HG02840 (cell line): ENCODE data around the gene KLF3.
A peak's percentile ranks its signal among the peaks of the same experiment; 100 is the strongest.

Experiments used
- ATAC-seq: cut with Tn5 transposase; IDR thresholded peaks from one replicate; pipeline ENCODE4 v1.9.1; 2021; ENCODE audit warnings: mild to moderate bottlenecking, moderate library complexity, moderate number of reproducible peaks; ENCODE audit not compliant: unreplicated experiment, low FRiP score

The KLF3 gene

GRCh38 chr4:38692421-38692820, 28.4 kb downstream of the KLF3 start:
- no peak for ATAC-seq

DNA sequence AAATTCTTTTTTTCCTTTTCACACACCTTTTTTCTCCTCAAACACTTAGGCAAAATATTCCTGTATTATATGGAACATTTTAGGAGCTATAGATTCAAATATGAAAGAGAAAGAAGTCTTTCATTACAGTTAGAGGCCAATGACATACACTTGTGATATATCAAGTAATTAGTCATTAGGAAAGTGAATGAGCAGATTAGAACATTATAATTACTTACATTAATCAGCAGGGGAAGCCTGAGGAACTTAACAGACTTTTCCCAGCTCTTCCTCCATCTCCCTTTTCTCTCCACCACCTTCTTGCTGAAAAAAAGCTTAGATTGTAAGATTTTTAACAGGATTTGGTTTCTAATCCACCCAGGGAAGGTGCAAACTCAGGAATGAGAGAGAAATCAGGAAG, 29.6 kb downstream of the KLF3 start:
- ATAC-seq: no peak

DNA sequence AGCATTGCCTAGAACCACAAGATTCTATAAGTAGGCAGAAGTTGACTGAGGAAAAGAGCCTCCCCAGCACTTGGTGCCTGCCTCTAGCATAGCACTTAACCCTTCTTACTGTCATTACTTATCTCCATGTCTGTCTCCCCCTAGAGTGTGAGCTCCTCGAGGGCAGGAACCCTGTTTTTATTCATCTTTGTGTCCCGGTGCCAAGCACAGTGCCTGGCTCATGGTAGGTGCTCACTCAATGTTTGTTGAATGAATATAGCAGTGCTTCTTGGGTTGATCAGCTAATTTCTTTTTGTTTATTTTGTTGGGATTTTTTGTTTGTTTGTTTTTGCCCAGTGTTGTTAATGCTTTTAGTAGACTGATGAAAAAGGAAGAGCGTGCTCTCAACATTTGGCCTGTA, 30.3 kb downstream of the KLF3 start:
- no peak for ATAC-seq

DNA sequence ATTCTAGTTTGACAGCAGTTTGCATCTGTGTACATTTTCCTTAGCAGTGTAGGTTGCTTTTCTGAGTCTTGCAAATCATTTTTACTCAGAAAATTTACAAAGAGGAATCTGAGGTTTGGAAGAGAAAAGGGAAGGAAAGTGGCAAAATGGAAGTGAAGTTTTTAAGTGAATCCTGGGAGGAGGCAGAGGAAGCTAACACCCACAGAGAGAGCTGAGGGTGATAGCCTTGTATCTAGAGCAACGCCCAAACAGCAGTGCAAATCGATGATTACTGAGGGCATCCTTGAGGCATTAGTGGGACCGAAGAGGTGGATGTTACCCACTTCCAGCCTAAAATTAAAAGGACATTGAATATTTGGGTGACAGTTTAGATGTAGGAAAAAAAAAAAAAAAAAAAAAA, 31.8 kb downstream of the KLF3 start:
- no peak for ATAC-seq

DNA sequence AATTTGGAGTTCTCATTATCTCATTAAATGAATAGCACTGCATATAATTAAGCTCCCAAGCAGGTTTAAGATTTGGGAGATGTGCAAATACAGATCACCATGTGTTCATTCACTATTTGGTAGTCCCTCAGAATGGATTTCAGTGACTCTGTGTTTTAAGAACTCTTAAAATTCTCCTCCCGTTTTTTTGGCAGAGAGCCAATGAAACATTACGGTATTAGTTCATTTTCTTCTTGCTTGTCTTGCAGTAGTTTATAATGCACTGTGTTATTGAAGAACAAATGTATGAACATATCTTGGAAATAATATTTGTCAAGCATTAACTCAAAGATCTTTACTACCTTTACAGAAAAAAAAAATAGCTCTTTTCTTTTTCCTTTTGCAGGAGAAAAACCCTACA, 32.7 kb downstream of the KLF3 start:
- ATAC-seq: no peak

DNA sequence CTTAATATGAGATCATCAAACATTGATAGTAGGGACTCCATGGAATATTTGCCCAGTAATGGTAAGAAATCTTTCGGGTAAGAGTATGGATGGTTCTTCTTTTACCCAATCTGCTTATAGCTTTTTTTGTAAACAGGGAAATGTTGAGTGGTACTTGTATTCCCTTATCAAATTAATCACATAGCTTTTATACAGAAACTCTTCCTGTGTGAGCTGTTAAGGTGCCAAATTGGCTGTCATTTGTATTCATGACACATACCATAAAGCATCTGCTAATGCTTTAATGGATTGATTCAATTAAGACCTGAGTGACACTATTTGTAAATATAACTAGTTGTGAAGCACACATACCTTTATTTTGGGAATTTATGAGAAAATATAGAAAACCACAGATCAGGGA, 34.2 kb downstream of the KLF3 start:
- no peak for ATAC-seq

- no peak for ATAC-seq
These were observed 35.1 kb downstream of the KLF3 start for GRCh38 chr4:38699112-38699511.

DNA sequence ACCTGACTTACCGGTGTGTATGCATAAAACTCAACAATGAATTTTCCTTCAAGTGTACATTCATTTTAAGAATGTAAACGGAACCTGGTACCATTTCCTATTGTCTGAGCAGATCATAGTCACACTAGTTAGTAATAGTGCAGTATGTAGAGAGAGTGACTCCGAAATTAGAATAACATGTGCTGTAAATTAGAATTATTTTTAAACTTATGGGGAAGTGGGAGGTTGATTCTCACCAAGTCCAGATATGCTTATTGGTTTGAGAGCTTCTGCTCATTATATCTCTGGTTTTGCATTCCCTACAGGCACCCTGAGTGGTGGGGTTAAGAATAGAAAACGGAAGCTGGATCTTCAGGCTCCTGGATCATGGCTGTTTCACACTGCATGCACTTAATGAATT, 39.6 kb downstream of the KLF3 start:
- no peak for ATAC-seq

DNA sequence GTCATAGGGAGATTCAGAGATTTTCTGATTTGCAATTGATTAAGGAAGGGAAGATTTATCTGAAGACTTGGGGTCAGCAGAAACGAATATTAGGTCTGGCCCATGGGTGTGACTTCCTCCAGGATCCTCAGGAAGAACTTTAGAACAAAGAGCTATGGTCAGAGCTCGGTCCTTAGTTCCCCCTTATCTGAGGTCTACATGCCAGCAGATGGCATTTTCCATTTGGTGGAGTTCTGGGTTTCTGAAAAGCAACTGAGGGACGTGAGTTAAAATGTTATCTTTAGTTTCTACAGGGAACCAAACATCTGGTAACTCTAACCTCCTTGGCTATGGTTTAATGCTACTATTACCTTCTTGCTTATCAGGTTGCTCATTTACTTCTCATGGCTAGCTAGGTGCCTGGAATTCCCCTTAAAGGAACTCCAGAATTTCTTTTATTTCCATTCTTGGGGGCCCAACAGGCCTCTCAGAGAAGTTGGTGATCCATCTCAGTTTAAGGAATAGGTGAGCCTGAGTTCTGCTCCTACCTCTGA, 40.7 kb downstream of the KLF3 start:
- ATAC-seq: no peak

DNA sequence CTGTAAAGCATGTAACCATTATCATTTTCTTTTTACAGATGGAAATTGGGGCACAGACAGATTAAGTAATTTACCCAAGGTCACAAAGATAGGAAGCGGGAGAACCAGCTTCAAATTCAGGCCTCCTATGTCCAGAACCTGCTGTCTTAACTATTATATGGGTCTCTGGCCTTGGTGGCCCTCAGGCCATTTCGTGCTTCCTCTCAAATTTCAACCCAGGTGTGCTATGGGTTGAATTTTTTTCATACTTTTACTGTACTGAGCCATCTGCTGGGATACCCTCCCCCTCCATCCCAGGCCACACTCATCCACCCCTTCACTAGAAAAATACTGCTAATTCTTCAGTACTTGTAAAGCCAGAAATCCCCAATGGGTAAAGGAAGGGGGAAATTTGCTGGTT, 42.3 kb downstream of the KLF3 start:
- no peak for ATAC-seq

DNA sequence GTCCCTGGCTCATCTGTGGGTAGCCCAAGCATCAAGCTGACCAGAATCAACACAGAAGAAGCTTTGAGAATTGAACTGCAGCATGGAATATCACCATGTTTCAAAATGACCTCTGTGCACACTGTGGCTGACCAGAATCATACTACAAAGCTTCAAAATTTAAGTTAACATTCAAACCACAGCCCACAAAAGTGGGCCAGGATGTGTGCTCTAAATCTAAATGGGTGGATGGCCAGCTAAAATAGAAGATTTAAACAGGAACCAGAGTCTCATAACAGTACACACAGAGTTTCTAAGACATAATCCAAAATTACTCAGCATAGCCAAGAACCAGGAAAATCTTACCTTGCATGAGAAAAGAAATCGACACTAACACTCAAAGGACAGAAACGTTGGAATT, 46.1 kb downstream of the KLF3 start:
- peak; percentile 83 for ATAC-seq

DNA sequence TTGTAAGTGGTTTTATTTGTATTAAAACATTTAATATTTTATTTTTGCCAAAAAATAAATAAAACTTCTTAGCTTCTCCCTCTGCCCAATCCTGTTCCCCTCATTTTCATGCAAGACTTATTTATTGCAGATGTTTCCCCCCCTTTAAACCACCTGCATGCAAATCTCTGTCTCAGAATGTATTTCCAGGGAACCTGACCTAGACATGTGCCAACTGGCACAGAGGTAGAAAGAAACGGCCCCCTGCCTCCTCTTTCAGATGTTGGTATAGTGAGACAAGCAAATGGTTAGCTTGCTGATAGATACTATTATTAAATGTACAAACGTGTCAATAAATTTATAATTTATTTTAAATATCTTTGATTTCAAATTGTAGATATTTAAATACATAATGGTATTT, 47.1 kb downstream of the KLF3 start:
- ATAC-seq: no peak

DNA sequence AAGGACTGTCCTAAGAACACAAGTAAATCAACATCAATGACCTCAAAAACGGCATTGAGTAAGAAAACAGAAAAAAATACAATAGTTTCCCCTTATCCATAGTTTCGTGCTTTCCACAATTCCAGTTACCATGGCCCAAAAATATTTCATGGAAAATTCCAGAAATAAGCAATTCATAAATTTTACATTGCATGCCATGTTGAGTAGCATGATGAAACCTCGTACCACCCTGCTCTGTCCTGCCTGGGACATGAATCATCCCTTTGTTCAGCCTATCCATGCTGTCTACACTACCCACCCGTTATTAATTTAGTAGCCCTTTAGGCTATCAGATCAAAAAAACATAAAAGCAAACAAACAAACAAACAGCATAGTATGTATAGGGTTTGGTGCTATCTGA, 51.1 kb downstream of the KLF3 start:
- ATAC-seq: no peak

DNA sequence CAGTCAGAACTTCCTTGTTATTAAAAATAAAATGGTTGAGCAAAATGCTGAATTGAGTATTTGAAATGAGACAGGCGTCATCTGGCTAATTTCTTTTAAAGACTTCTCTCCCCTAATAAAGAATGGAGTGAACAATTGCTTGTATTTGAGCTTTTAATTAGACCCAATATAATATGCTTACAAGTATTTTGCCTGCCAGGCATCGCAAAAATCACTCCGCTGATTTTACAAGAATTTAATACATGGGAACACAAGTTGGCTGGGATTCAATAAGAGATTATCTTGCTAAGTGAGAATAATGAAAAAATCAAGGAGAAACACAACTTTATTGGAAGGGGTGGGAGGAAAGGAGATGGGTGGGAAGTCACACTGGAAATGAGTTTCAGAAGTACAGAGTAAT, 52.3 kb downstream of the KLF3 start:
- ATAC-seq: no peak

- no peak for ATAC-seq
These were observed 53.6 kb downstream of the KLF3 start for GRCh38 chr4:38717604-38718003.

GRCh38 chr4:38723114-38723513, 59.1 kb downstream of the KLF3 start:
- ATAC-seq: no peak

DNA sequence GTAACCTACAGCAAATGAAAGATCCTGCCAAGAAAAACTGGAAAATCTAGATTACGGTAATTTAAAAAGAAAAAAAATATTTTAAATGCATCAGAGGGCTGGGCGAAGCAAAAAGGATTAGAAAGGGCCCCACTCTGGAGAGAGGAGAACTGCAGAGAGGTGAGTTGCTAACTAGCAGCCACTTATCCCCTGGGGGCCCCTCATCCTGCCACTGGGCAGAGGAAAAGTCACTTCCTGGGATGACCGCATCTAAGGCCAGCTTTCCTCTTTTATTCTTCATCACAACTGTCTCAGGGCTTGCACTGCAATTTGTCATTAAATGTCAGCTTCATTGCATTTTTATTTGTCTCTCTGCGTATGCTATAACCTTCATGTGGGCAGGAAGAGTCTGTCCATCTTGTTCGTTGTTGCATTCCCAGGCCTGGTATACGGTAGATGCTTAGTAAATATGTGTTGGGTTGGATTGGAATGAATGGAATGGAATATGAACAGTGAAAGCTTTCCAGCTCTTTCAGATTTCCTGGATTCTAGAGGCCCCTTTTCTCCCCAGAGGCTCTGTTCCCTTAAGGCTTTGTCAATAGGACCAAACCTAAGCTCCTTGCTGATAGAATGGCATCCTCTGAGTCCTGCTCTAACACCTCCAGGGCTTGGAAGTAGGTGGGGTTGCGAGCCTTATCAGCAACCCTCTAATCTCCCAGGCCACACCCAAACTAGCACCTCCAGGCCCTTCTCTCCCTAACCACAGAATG, 59.9 kb downstream of the KLF3 start:
- ATAC-seq: no peak

DNA sequence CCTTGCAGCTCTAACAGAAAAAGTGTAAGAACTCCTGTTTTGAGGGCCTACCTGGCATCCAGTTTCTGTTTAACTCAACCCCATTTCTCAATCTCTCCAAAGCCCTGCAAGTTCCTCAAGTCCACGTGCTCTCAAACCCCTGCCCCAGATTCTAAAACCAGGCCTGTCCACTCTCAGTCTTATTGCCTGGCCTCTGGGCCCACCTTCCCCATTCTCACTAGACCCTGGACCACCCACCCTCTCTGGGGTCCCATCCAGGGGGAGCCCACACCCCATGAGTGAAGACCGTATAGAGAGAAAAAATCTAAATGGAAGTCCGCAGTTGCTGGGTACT, 60.4 kb downstream of the KLF3 start:
- no peak for ATAC-seq

- no peak for ATAC-seq
These were observed 64.7 kb downstream of the KLF3 start for GRCh38 chr4:38728631-38729141.

DNA sequence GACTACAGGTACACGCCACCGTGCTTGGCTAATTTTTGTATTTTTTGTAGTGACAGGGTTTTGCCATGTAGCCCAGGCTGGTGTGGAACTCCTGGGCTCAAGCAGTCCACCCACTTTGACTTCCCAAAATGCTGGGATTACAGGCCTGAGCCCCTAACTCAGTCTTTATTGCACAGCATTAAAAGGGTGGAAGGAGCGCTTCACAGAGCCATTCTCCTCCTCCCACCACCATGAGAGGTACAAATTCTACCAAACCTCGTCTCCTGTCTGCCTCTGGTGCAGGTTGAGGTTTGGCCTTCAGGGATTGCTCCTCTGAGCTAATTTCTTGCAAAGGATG, 66.5 kb downstream of the KLF3 start:
- no peak for ATAC-seq

DNA sequence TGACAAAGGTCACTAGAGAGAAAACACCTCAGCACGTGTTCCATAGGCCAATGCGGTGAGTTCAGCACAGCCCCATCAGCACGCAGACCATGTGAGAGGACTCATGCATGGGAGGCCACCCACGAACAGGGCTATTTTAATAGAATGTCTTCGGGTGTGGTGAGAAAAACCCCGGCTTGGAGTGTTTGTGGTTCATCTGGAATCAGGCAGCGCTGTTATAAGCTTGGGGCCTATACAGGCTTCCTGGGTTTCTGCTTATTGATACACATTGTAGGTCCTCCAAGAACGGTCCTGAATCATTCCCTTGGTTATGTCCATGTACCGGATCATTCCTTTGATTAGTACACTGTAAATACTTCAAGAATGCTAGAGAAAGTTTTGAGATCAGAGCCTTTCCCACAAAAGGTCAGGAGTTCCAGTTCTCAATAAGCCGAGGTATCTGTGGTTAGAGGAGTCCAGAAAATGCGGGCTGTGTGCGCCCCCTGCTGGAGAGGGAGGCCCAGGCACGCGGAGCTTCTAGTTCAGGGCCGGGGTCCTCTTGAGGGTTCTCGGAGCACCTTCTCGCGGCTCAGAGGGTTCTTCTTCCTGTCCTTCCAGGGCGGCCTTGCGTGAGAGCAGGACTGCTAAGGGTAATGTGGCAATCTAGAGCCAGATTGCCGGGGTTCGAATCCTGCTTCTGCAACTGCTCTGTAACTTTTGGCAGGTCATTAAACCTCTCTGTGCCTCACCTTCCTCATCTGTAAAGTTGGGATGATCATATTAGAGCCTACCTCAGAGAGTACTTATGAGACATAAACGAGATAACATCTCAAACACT, 67.0 kb downstream of the KLF3 start:
- ATAC-seq: peak; percentile 74

- ATAC-seq: no peak
These were observed 69.7 kb downstream of the KLF3 start for GRCh38 chr4:38733663-38734062.
